Pons (tissue), 1 donor: ENCODE results near the gene SLC25A53.
"Not testable (repeated sequence)": the region's sequence is repeated elsewhere in the genome, so short reads cannot be mapped to it uniquely, and the experiment has no call there.

Experiments
- DNase-seq: peaks from one replicate; pipeline ENCODE4 v3.0.0-alpha.2; 2016; ENCODE audit warnings: low spot score

The SLC25A53 gene

DNA sequence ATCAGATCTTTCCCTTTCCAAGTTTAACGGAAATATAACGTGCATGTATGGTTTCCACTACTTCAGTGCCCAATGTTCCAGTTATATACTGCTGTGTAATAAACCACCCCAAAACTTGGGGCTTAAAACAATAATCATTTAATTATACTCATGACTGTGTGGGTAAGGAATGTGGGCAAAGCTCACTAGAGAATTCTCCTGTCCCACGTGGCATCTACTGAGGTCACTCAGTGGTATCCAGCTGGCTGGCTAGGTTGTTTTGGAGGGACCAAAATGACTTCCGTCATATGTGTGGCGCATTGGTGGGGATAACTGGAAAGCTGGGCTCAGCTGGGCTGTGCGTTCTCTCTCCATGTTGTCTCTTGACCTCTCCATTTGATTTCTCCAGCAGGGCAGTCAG, 26.0 kb downstream of the SLC25A53 start:
- no peak for DNase-seq

DNA sequence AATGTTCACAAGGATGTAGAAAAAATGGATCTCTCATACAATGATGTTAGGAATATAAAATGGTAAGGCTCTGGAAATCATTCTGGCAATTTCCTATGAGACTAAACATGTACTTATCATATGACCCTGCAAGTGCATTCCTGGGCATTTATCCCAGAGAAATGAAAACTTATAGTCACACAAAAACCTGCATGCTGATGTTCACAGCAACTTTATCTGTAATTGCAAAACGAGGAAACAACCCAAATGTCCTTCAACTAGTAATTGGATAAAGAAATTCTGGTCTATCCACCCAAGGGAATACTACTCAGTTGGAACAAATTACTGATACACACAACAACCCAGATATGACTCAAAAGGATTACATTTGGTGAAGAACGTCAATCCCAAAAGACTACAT, 30.0 kb downstream of the SLC25A53 start:
- DNase-seq: no peak

DNA sequence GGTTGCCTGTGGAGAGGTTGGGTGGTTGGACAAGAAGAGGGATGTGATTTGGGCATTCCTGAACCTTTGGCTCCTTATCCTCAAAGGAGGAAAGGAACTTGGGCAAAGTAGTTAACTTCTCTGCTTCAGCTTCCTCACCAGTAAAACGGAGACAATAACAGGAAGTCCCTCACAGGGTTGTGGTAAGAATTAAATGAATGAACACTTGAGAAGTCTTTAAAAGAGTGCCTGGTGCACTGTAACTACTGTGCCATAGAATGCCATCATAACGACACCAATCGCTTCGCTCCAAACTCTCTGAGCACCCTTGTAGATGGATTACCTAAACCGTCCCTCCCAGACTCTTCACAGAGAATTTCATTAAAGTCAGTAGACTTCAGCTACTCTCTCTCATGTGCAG, 34.0 kb downstream of the SLC25A53 start:
- no peak for DNase-seq

DNA sequence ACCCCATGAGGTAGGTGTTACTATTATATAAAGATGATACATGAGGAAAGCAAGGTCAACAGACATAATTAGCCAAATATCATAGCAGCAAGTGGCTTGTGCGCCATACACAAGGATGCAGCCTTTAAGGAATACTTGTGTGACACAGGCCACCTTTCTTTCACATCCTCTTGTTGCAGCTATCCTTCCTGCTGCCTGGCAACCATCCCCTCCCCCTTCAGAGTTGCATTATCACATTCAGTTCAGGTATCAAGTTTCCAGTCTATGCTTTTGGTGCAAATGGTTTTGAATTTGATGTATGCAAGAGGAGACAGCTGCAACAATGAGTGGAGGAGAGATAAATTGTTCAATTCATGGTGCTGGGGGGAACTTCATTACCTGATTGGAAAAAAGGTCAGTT, 38.0 kb downstream of the SLC25A53 start:
- DNase-seq: no peak

DNA sequence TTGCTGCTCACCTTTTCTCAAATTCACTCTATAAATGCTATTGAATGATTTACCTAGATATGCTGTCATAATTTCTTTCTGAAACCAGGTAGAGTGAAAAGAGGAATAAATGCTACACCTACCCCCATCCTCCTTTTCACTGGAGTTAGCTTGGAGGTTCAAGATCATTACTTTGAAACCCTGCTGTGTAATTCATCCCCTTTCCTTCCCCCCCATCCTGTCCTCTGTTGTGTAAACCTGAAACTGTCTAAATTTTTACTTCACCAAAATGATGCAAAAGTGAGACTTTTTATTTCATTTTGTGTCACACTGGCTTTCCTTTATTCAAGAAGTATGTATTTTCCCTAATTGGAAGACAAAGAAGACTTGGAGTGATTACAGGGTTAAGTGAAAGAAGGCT, 39.0 kb downstream of the SLC25A53 start:
- DNase-seq: no peak

DNA sequence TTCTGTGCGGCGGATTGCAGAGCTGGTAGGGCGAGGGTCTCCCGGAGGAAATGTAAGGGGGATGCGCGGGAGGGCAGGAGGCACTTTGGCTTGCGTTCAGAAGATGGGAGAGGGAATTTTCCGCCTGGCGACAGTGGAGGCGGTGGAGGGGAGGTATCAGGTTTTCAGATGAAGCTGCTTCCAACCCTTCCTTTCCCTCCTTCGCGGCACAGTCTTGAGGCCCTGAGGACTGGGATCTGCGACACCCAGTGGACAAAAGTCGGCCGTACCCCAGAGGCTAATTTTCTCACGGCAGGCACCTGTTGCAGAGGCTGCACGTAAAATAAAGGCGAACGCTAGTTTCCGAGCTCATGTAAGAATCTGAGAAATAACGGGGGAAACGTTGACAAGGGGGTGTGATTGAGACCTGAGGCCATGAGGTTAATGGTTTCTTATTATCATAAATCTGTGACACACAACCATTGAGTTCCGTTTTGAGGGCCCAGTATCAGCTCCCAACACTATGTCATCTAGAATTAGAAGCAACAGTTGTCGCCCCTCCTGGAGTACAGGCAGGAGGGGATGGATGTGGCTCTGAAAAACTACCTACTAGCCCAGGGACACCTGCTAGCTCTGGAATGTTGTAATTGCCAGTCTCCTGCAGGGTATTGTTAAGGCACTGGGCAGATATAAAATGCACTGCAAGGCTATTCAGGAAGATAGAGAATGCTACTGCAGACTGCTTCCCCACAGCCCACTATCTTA, 43.4 kb downstream of the SLC25A53 start:
- peak; percentile 46 for DNase-seq

DNA sequence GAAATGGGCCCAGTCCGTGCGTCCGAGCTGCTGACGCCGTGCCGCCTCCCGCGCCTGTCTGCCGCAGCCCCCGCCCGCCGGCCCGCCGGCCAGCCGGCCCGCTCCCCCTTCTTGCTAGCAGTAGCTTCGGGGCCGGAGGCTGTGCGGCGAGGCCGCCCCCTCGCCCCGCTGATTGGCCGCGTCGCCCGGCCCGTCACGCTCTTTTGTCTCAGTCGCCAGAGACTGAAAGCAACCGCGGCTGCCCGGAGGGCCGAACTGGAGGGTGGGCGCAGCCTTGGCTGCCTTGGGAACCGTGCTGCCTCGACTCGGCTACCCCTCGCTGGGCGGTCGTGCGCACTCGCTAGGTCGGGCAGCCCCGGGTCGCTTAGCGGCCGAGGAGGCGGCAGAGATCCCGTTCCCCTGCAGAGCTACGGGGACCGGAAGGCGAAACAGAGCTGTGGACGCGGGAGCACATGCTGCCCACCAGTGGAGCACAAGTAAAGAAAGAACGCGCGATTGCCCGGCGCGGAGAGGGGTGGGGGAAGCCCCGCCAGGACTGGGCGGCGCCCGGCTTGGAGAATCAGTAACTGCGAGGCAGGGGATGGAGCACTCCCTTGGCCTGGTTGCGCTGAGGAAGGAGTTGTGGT, 44.4 kb downstream of the SLC25A53 start, which contains the start of gene ZCCHC18:
Gene ZCCHC18, plus strand, starts transcription at position 198 of the 626 bp plus-strand sequence. CDS start 1,589 bp downstream, outside the sequence.
- no peak for DNase-seq

DNA sequence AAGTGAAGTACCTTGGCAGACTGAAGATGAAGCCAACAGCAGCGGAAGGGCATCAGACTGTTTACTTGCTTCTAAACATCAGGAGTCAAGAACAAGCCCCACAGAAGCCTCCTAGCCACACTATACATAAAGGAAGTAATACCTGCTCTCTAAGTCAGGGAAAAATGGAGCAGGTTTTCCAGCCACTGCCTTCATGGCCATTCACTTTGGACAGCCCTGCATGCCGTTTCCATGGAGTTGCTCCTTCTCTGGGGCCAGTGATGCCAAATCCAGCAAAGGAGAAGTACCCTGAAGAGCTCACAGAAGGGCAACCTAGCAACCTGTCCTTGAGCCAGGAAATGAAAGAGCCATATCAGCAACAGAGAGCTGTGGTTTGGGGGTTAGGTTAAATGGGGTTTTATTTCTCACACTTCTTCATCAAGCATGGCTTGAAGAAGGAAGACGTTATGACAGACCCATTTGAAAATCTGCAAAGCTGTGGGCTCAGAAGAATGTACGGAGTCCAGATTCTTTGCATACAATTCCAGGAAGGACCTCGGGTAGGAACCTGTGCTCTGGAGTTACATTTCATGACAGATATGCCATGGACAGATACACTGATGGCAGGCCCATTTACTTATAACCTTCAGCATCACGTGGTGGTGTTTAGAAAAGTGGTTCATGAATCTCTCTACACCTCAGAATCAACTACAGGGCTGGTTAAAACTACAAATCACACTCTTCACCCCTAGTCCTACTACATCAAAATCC, 46.1 kb downstream of the SLC25A53 start:
- DNase-seq: not testable (repeated sequence)

DNA sequence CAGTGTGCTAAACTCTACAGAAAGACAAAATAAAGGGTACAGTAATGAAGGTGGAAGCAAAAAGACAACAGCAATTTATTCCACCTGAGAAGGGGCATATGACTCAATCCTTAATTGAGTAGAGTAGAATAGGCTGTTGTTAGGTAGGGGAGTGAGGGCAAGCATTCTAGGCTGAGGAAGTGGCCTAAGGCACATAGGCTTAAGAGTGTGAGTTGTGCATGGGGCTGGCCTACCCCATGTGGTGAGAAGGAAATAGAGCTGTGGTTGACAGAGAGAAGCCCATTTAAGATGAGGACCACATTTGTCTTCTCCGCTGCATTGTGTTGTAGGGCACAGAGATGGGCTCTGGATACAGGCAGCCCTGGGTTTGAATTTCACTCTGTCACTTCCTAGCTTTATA, 47.9 kb downstream of the SLC25A53 start:
- DNase-seq: no peak

DNA sequence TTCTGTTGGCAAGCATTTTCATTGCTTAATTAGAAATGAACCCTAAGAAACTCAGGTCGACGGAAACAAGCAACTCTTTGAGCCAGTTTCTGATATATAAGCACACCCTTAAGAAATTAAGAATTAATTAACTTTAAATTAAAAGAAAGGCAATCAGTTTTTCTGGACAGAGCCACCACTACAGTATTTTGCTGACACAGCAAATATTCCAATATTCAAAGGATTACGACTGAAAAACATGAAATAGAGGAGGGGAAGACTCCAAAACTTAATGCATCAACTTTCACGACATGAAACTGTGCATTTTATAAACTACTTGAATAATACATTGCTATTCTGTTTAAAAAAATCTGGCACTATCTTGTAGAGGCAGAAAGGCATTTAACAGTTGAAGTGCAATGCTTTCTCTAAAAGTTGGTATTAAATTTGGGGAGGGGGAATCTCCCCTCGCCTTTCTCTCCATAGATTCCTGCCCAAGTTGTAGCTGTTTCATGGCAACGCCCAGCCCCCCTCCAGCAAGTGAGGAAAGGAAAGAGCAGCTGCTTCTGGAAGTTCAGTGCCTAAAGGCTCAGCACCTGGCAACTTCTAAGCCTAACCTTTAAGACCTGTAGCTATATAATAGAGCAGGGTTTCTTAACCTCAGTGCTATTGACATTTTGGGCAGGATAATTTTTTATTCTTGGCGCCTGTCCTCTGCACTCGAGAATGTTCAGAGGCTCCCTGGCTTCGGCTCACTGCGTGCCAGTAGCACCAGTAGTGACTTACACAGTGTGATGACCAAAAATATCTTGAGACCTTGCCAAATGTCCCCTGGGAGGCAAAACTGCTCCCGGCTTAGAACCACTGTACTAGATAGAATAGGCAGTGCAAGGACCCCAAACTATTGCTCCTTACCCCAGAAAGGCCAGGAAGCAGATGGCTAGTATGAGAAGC, 51.2 kb downstream of the SLC25A53 start:
- DNase-seq: no peak

DNA sequence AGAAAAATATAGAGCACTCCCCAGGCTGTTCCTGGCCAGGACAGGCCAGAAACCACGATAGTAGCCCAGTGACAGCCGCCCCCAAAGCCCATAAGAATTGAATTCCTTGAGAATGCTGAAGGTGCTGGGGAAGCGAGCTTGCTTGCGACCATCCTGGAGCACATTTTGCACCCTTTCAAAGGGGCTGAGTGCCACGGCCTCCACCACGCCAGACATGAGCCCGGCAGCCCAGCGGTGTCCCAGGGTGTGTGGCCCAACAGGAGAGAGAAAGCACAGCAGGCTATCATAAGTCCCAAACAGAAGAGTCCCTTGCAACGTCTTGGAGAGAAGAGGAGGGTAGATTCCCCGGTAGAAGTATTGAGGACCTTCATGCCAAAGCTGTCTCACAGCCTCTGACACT, 52.1 kb downstream of the SLC25A53 start:
- DNase-seq: no peak

DNA sequence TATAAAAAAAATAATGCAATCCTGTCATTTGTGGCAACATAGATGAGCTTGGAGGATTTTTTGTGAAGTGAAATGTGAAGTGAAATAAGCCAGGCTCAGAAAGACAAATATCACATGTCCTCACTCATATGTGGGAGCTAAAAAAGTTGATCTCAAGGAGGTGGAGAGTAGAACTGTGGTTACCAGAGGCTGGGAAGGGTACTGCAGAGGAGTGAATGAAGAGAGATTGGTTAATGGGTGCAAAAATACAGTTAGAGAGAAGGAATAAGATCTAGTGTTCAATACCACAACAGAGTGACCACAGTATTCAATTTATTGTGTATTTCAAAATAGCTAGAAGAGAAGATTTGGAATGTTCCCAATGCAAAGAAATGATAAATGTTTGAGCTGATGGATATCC, 57.9 kb downstream of the SLC25A53 start:
- DNase-seq: no peak

DNA sequence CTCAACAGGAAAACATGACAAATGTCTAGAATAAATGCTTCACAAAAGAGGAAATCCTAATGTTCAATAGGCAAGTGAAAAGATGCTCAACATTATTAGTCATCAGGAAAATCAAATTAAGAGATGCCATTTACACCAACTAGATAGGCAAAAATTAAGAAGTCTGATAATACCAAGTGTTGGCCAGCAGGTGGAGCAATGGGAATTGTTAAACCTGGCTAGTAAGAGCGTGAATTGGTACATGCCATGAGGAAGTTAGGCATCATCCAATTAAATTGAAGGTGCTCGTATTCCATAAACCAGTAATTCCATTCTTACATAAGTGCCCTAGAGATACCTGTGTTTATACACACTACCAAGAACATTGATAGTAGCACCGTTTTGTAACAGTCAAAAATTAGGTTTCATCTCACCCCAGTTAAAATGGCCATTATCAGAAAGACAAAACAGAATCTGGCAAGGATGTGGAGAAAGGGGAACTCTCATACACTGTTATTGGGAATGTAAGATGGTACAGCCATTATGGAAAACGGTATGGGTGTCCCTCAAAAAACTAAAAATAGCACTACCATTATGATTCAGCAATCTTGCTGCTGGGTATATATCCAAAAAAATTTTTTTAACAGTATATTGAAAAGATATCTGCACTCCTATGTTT, 58.5 kb downstream of the SLC25A53 start:
- DNase-seq: peak; percentile 85

DNA sequence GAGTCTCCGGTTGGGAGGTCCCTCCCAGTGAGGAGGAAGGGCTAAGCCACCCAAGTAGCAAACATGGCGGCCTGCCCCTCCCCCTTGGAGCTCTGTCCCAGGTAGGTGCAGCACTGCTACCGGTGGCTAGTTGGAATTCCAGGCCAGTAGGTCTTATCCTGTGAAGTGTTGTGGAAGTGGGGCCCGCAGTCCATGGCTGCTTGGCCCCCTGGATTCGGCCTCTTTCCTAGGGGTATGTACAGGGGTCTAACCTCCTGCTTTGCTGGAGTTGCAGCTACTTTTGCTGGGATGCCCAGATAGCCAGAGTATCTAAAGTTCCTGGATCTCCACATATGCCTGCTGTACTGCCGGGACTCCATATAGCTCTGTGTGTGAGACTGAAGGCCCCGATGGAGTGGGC, 70.9 kb downstream of the SLC25A53 start:
- DNase-seq: no peak

DNA sequence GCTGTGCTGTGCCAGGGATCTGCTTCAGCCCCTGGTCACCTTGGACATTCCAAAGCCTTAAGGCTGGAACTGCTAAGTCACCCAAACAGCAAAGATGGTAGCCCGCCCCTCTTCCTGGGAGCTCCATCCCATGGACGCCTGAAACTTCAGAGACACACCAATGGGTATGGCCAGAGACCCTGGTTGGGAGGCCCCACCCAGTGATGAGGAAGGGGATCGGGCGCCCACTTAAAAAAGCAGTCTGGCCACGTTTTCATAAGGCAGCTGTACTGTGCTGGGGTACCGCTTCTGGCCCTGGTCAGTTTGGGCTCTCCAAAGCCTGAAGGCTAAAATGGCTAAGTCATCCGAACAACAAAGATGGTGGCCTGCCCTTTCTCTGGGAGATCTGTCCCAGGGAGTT, 71.3 kb downstream of the SLC25A53 start:
- no peak for DNase-seq

DNA sequence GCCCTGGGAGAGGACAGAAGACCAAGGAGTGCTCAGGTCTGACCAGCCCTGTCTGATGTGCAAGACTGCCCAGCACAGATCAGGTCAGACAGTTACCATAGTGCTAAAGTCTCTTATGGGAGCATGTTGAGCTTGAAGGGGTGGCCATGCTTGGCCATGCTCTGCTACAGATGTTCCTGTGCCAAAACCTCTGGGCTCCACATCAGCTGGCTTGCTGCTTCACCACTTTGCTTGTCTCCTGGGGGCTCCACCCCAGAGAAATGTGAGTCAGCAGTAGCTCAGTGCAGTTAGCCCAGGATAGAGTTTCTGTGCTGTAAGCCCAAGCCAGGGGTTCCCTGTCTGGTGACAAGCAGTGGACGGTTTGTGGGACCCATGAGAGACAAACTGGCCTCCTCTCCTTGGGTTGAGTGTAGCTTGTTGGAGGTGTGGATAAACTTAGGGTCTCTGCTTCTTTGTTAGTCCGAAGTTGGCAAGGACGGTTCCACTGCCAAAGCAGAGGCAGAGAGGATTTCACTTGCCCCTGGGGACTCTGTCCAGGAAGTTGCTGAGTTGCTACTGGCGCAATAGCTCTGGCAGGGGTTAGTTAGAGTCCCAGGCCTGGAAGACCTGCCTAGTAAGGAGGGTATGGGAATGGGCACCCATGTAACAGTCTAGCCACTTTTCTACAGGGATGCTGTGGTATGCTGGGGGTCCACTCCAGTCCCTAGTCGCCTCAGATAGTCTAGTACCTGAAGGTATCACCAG, 72.1 kb downstream of the SLC25A53 start:
- DNase-seq: no peak

DNA sequence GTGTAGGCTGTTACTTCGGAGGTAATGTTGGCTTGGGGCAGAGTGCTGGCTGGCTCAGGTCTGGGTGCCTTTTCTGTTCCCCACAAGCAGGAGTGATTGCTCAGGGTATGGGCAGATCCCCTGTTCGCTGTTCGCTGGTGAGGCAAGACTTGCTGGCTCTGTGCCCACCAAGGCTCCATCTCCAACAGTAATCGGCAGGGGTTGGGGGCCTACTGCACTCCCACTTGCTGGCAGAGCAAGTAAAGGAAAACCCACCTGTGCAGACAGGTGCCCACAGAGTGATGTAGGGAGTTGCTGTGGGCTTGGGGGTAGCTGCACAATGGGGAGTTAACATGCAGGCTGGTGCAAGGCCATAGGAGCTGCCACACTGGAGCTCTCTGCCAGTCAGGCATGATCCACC, 72.7 kb downstream of the SLC25A53 start:
- DNase-seq: no peak

DNA sequence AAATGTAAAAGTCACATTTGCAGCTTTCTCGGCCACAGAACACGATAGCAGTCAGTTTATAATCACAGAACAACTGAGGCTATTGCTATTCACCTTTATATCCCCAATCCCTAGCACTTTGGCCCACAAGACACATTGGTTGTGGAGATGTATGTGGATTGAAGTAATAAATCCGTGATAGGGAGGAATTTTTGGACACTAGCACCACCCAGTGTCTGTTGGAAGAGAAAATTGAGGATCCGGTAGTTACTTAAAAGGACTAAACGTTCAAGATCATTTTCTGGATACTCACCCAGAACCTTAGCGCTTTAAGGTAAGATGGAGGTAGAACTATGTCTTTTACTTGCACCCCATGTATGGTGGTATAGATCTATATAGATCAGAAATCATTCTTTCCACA, 79.0 kb downstream of the SLC25A53 start:
- not testable (repeated sequence) for DNase-seq

DNA sequence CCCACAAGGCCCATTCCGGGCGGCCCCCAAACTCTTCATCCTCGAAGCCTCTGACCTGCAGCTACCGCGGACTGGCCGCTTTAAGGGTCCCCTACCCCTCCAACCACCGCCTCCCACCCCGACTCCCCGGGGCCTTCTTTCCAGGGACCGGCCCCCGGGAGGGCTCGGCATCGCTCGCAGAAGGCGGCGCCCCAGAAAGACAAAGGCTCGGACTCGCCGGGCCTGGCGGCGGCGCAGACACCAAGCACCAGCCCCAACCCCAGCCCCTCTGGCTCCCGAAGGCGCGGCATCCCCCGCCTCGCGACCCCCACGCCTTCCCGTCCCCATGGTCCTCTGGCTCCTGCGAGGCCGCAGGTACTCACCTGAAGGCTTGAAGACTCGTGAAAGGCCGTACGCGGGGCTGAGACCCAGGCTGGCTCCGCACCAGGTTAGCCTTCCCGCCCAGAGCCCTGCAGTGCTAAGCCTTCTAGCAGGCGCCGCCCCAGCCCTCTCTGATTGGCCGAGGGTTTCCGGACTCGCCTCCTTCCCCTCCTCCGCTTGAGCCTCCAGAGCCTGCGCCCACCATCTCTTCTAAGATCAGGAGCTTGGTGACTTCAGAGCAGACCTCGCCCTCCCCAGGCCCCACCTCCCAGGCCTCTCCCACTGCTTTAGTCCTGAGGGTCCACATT, 80.9 kb downstream of the SLC25A53 start, which contains the start of gene TMSB15C:
Gene TMSB15C, minus strand, starts transcription at position 459 of the 668 bp plus-strand sequence.
- not testable (repeated sequence) for DNase-seq

DNA sequence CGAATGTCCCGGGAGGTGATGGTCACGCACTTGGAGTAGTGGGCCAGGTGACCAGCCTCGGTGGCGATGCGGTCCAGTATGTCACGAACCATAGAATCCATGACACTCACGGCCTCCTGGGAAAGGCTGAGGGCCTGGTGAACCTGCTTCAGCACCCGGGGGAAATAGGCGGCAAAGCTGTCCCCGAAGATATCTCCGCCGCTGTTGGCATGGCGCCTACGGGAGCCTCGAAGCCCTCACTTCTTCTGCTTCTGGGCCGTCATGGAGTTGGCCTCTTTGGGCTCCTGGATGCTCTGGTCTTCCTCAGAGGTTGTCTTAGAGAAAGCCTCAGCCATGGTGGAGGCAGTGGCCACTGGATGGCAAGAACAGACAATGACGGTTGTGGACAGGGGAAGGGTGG, 94.2 kb downstream of the SLC25A53 start:
- not testable (repeated sequence) for DNase-seq
